Duodenal mucosa (tissue), 2 donors: ENCODE data around the gene PLK2.

ENCODE experiments used
- H3K27ac ChIP-seq: one replicate; pipeline ENCODE4 v1.7.0; 2013; ENCODE audit warnings: low read depth, low read length
- H3K27me3 ChIP-seq, 2 donors: one replicate each; pipeline ENCODE4 v1.7.0; 2013; ENCODE audit warnings: low read length in 2 of 2, control low read depth in 1 of 2; ENCODE audit not compliant: insufficient read depth in 2 of 2, control insufficient read depth in 1 of 2
- H3K36me3 ChIP-seq, 2 donors: one replicate each; pipeline ENCODE4 v1.7.0; 2013; ENCODE audit warnings: low read length in 2 of 2, control low read depth in 1 of 2; ENCODE audit not compliant: insufficient read depth in 2 of 2, control insufficient read depth in 1 of 2
- H3K4me1 ChIP-seq, 2 donors: one replicate each; pipeline ENCODE4 v1.7.0; 2013; ENCODE audit warnings: low read length in 2 of 2, control low read depth in 1 of 2; ENCODE audit not compliant: insufficient read depth in 2 of 2, control insufficient read depth in 1 of 2
- H3K4me3 ChIP-seq, 2 donors: one replicate each; pipeline ENCODE4 v1.7.0; 2013; ENCODE audit warnings: low read length in 2 of 2, low read depth in 1 of 2
- H3K9ac ChIP-seq, 2 donors: one replicate each; pipeline ENCODE4 v1.7.0; 2013; ENCODE audit warnings: low read length in 2 of 2, low read depth in 1 of 2
- H3K9me3 ChIP-seq, 2 donors: one replicate each; pipeline ENCODE4 v1.7.0; 2013; ENCODE audit warnings: low read length in 2 of 2, control low read depth in 1 of 2; ENCODE audit not compliant: control insufficient read depth in 1 of 2

PLK2 gene

GRCh38 chr5:58459146-58460001, 512 bp downstream of the PLK2 start:
- H3K36me3 ChIP-seq = peaks cover 18 to 28% of the 10 kb centered on the region in 2 donors
- H3K9me3 ChIP-seq = no peaks in the 10 kb centered on the region
- peaks cover 4 to 22% of the 10 kb centered on the region in 2 donors for H3K4me1 ChIP-seq
- peak overlapping the region; percentile 79 to 81 for H3K9ac ChIP-seq
- H3K4me3 ChIP-seq = peak overlapping the region; percentile 81 to 84
- peak overlapping the region; percentile 94 for H3K27ac ChIP-seq
- no peaks in the 10 kb centered on the region for H3K27me3 ChIP-seq

- no peak overlapping the region for H3K27ac ChIP-seq
- no peaks in the 10 kb centered on the region for H3K9me3 ChIP-seq
- H3K9ac ChIP-seq = peak overlapping the region; percentile 79 to 81
Measured at GRCh38 chr5:58458743-58459145, 1.1 kb downstream of the PLK2 start.

GRCh38 chr5:58458141-58458742, 1.6 kb downstream of the PLK2 start:
- Histone ChIP-seq H3K9me3 (no peaks in the 10 kb centered on the region), H3K4me1 (peaks cover 7 to 27% of the 10 kb centered on the region in 2 donors), H3K9ac (peak overlapping the region; percentile 16 to 81), H3K36me3 (peaks cover 21 to 30% of the 10 kb centered on the region in 2 donors), H3K27ac (no peak overlapping the region), H3K4me3 (peak overlapping the region; percentile 81 to 84), H3K27me3 (no peaks in the 10 kb centered on the region)

More at GRCh38 chr5:58458743-58459145, 1.1 kb downstream of the PLK2 start:
- Histone ChIP-seq H3K36me3 (peaks cover 21 to 30% of the 10 kb centered on the region in 2 donors), H3K27me3 (no peaks in the 10 kb centered on the region), H3K4me1 (peaks cover 7 to 27% of the 10 kb centered on the region in 2 donors), H3K4me3 (peak overlapping the region; percentile 81 to 84)

- no peak overlapping the region for H3K27ac ChIP-seq
- peak overlapping the region in 1 of 2 donors; percentile 16 for H3K9ac ChIP-seq
- H3K27me3 ChIP-seq = no peaks in the 10 kb centered on the region
- H3K36me3 ChIP-seq = peaks cover 21 to 30% of the 10 kb centered on the region in 2 donors
- peak overlapping the region; percentile 30 to 81 for H3K4me3 ChIP-seq
- H3K9me3 ChIP-seq = no peaks in the 10 kb centered on the region
- H3K4me1 ChIP-seq = peaks cover 7 to 20% of the 10 kb centered on the region in 2 donors
Measured at GRCh38 chr5:58457050-58457449, 2.8 kb downstream of the PLK2 start.

- no peak overlapping the region for H3K9ac ChIP-seq
- H3K27ac ChIP-seq = no peak overlapping the region
- H3K4me3 ChIP-seq = peak overlapping the region; percentile 40 to 81
- peaks cover 21 to 30% of the 10 kb centered on the region in 2 donors for H3K36me3 ChIP-seq
- H3K27me3 ChIP-seq = no peaks in the 10 kb centered on the region
- no peaks in the 10 kb centered on the region for H3K9me3 ChIP-seq
- H3K4me1 ChIP-seq = peaks cover 7 to 15% of the 10 kb centered on the region in 2 donors
Measured at GRCh38 chr5:58456486-58456885, 3.4 kb downstream of the PLK2 start.

GRCh38 chr5:58456026-58456425, 3.9 kb downstream of the PLK2 start:
- Histone ChIP-seq H3K36me3 (peaks cover 21 to 30% of the 10 kb centered on the region in 2 donors), H3K9ac (no peak overlapping the region), H3K4me3 (peak overlapping the region; percentile 40 to 81), H3K9me3 (no peaks in the 10 kb centered on the region), H3K27ac (no peak overlapping the region), H3K27me3 (no peaks in the 10 kb centered on the region), H3K4me1 (peaks cover 7 to 13% of the 10 kb centered on the region in 2 donors)

- Histone ChIP-seq H3K27ac (no peak overlapping the region), H3K36me3 (peaks cover 21 to 30% of the 10 kb centered on the region in 2 donors)
Measured at GRCh38 chr5:58455480-58455879, 4.4 kb downstream of the PLK2 start.

GRCh38 chr5:58455066-58455465, 4.8 kb downstream of the PLK2 start:
- Histone ChIP-seq H3K4me3 (peak overlapping the region; percentile 19 to 40), H3K9me3 (no peaks in the 10 kb centered on the region), H3K27me3 (no peaks in the 10 kb centered on the region), H3K4me1 (peaks cover 7 to 11% of the 10 kb centered on the region in 2 donors), H3K27ac (no peak overlapping the region), H3K36me3 (peaks cover 21 to 30% of the 10 kb centered on the region in 2 donors), H3K9ac (no peak overlapping the region)

More at GRCh38 chr5:58455480-58455879, 4.4 kb downstream of the PLK2 start:
- peaks cover 7 to 11% of the 10 kb centered on the region in 2 donors for H3K4me1 ChIP-seq
- H3K4me3 ChIP-seq = peak overlapping the region in 1 of 2 donors; percentile 40
- H3K27me3 ChIP-seq = no peaks in the 10 kb centered on the region
- H3K9ac ChIP-seq = no peak overlapping the region
- H3K9me3 ChIP-seq = no peaks in the 10 kb centered on the region

GRCh38 chr5:58454025-58454424, 5.9 kb downstream of the PLK2 start:
- no peak overlapping the region for H3K4me3 ChIP-seq
- peaks cover 7 to 11% of the 10 kb centered on the region in 2 donors for H3K4me1 ChIP-seq
- no peak overlapping the region for H3K27ac ChIP-seq
- H3K9ac ChIP-seq = no peak overlapping the region
- H3K9me3 ChIP-seq = no peaks in the 10 kb centered on the region
- peaks cover 21 to 30% of the 10 kb centered on the region in 2 donors for H3K36me3 ChIP-seq
- H3K27me3 ChIP-seq = no peaks in the 10 kb centered on the region

- peaks cover 21 to 30% of the 10 kb centered on the region in 2 donors for H3K36me3 ChIP-seq
- no peaks in the 10 kb centered on the region for H3K9me3 ChIP-seq
- no peak overlapping the region for H3K27ac ChIP-seq
- no peak overlapping the region for H3K4me3 ChIP-seq
- H3K4me1 ChIP-seq = peaks cover 7 to 11% of the 10 kb centered on the region in 2 donors
- H3K9ac ChIP-seq = no peak overlapping the region
- no peaks in the 10 kb centered on the region for H3K27me3 ChIP-seq
Measured at GRCh38 chr5:58453306-58453705, 6.6 kb downstream of the PLK2 start.
